Thymus (tissue), 11 donors: ENCODE data around the gene NEK10. TPM values are rescaled to one million over a fixed set of nuclear protein-coding genes. Genes with fewer than 3 reads are reported as not detected.

Experiments
- DNase-seq, 9 donors: peaks; one replicate each; pipeline ENCODE4 v3.0.0-alpha.2; 2013; ENCODE audit warnings: low spot score in 9 of 9, low read depth in 6 of 9, missing footprints in 1 of 9
- H3K27ac ChIP-seq, 2 donors: one replicate each; pipeline ENCODE4 v1.5.1; 2013; ENCODE audit warnings: control low read depth in 1 of 2, low read depth in 1 of 2, low read length in 1 of 2, mild to moderate bottlenecking in 1 of 2, moderate library complexity in 1 of 2
- H3K27me3 ChIP-seq, 2 donors: one replicate each; pipeline ENCODE4 v1.5.1; 2013; ENCODE audit warnings: low read length in 1 of 2; ENCODE audit not compliant: control insufficient read depth in 2 of 2, insufficient read depth in 1 of 2
- H3K36me3 ChIP-seq, 2 donors: one replicate each; pipeline ENCODE4 v1.5.1; 2013; ENCODE audit warnings: low read length in 1 of 2, mild to moderate bottlenecking in 1 of 2, moderate library complexity in 1 of 2; ENCODE audit not compliant: control insufficient read depth in 2 of 2, insufficient read depth in 2 of 2
- H3K4me1 ChIP-seq, 2 donors: one replicate each; pipeline ENCODE4 v1.5.1; 2013; ENCODE audit warnings: low read length in 2 of 2; ENCODE audit not compliant: control insufficient read depth in 2 of 2, insufficient read depth in 2 of 2
- H3K4me3 ChIP-seq, 2 donors: one replicate each; pipeline ENCODE4 v1.5.1; 2013; ENCODE audit warnings: low read length in 2 of 2, control low read depth in 1 of 2, mild to moderate bottlenecking in 1 of 2
- H3K9me3 ChIP-seq, 2 donors: one replicate each; pipeline ENCODE4 v1.5.1; 2013; ENCODE audit warnings: low read length in 1 of 2, mild to moderate bottlenecking in 1 of 2; ENCODE audit not compliant: control insufficient read depth in 2 of 2, insufficient read depth in 1 of 2
- WGBS: extraction: QIAGEN DNeasy Blood & Tissue Kit; methylation state at CpG from one replicate; pipeline ENCODE4 v1.1.7; 2013; 5-methylcytosine and 5-hydroxymethylcytosine counted together
- polyA plus RNA-seq: library from polyadenylated mRNA; stranded (reverse); fragments of 200-250 nt; gene quantifications from one replicate; pipeline ENCODE4 v1.2.3, GENCODE V29; 2013
- total RNA-seq: library from RNA; stranded (reverse); fragments of 120-200 nt; gene quantifications from one replicate; pipeline ENCODE4 v1.2.4, GENCODE V29; 2013
- donor health status: healthy.

NEK10 gene
- total and polyA plus RNA-seq, 2 donors: 0.76 to 0.87 TPM

DNA sequence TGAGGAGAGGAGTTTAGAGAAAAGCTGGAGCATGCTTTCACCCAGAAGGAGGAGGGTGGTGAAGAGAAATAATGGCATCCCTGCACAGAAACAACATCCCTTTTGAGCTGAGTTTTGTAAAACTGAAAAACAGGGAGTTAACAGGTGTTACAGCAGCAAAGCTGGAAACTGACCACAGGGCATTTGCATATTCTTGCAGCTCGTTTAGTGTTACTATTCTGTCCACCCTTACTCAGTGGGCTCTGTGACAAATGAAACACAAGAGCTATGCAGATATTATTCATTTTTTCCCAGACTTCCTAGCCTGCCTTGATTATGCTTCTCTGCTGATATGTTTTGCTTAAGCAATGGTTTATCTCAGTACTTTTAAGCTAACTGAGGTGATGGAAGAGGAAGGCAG lies 272.0 kb downstream of the NEK10 start:
- Histone ChIP-seq H3K4me1 (no peaks in the 10 kb centered on the region), H3K9me3 (no peaks in the 10 kb centered on the region), H3K27ac (no peak overlapping the region), H3K4me3 (no peak overlapping the region), H3K36me3 (no peaks in the 10 kb centered on the region), H3K27me3 (no peaks in the 10 kb centered on the region)
- WGBS: 81% methylated on average over 1 of the region's 1 CpG
- DNase-seq: no peak

DNA sequence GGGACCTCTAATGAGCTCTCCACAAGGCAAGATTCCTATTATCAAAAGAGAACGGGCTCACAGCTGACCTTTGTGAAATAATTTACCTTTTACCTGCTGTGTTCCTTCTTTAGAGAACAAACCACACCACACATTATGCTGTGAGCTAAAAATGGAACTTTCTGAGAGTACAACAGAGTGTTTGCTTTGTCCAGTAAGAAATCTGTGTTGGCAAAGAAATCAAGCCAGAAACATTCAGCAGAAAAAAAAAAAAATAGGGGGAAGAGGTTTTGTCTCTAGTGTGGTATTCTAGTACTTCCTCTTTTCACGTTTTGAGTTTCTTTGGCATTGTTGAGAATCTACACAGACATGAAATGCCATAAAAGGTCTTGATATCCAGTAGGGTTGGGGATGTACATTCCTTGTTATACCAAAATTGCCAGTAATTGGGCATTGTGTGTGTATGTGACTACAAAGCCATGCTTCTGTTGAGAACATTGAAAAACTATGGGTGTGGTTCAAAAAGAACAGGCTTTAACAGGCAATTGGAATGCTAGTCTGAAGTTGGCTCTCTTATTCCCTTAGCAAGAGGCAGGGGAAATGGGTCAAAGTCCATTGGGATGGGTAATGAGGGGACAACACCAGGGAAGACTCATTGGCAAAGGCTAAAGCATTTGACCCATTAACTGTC lies 273.5 kb downstream of the NEK10 start:
- Histone ChIP-seq H3K27me3 (no peaks in the 10 kb centered on the region), H3K27ac (no peak overlapping the region), H3K36me3 (no peaks in the 10 kb centered on the region), H3K4me1 (no peaks in the 10 kb centered on the region), H3K9me3 (no peaks in the 10 kb centered on the region), H3K4me3 (no peak overlapping the region)
- no peak for DNase-seq
- WGBS: 34% methylated on average over 2 of the region's 2 CpGs

- WGBS: 7% methylated on average over 4 of the region's 4 CpGs
- H3K27ac ChIP-seq: no peak overlapping the region
- no peak overlapping the region for H3K4me3 ChIP-seq
- H3K9me3 ChIP-seq: no peaks in the 10 kb centered on the region
- no peaks in the 10 kb centered on the region for H3K4me1 ChIP-seq
- no peaks in the 10 kb centered on the region for H3K27me3 ChIP-seq
- no peaks in the 10 kb centered on the region for H3K36me3 ChIP-seq
- no peak for DNase-seq
Measured at GRCh38 chr3:27094721-27095120, 274.5 kb downstream of the NEK10 start.

DNA sequence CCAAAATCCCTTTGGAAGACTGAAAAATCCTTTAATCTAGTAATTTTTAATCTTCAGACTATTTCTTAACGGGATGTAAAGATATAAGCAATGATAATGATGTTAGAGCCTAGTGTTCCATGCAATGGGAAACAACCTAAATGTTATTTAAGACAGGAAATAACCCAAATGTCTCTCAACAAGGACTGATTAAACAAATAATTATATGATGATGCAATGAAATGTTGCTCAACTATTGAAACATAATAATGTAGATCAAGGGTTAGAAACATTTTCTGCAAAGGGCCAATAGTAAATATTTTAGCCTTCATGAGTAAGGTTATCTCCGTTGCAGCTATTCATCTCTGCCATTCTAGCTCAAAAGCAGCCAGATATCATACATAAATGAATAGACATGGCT lies 275.4 kb downstream of the NEK10 start:
- no peak for DNase-seq
- H3K9me3 ChIP-seq: no peaks in the 10 kb centered on the region
- H3K4me3 ChIP-seq: no peak overlapping the region
- H3K4me1 ChIP-seq: no peaks in the 10 kb centered on the region
- no peaks in the 10 kb centered on the region for H3K27me3 ChIP-seq
- H3K36me3 ChIP-seq: no peaks in the 10 kb centered on the region
- H3K27ac ChIP-seq: no peak overlapping the region
- WGBS: 40% methylated on average over 2 of the region's 2 CpGs

DNA sequence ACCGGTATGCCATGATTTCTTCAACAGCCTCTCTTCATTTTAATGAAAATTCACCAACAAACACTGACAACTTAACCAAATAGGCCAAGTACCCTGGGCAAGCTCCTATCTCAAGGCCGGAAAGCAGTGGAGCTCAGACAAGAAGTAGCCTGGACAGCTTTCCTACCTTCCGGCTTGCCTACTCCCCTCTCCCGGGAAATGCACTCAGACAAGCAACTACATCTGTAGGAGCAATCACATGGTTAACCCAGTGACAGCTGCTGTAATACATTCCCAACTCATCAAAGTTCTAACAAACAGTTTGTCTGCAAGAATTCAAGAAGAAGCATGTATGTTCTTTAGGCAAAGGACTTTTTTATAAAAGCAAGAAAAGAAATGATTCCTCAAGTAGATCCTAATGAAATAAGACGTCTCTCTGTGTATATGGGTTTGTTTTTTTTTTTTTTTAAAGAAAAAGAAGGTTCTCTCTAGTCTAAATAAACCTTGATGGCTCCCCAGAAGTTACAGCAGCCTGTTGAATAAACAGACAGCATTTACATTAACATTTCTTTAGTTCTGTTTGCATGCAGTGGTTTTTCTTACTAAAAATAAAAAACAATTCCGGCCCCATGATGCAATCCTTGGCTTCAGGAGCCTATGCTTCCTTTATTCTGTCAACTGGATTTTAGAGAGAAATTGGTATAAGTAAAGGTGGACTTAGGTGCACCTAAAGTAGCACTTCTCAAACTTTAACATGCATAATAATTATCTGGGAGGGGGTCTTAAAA lies 278.7 kb downstream of the NEK10 start:
- H3K4me3 ChIP-seq: no peak overlapping the region
- H3K4me1 ChIP-seq: no peaks in the 10 kb centered on the region
- WGBS: 84% methylated on average over 6 of the region's 6 CpGs
- H3K27me3 ChIP-seq: no peaks in the 10 kb centered on the region
- H3K9me3 ChIP-seq: no peaks in the 10 kb centered on the region
- no peaks in the 10 kb centered on the region for H3K36me3 ChIP-seq
- no peak for DNase-seq
- no peak overlapping the region for H3K27ac ChIP-seq

- no peak for DNase-seq
- no peak overlapping the region for H3K27ac ChIP-seq
- no peaks in the 10 kb centered on the region for H3K9me3 ChIP-seq
- WGBS: 85% methylated on average over 1 of the region's 1 CpG
- H3K36me3 ChIP-seq: no peaks in the 10 kb centered on the region
- no peaks in the 10 kb centered on the region for H3K27me3 ChIP-seq
- H3K4me1 ChIP-seq: no peaks in the 10 kb centered on the region
- H3K4me3 ChIP-seq: no peak overlapping the region
Measured at GRCh38 chr3:27089645-27090044, 279.5 kb downstream of the NEK10 start.

GRCh38 chr3:27089068-27089467 lies 280.1 kb downstream of the NEK10 start:
- Histone ChIP-seq H3K27me3 (no peaks in the 10 kb centered on the region), H3K27ac (no peak overlapping the region), H3K9me3 (no peaks in the 10 kb centered on the region), H3K4me3 (no peak overlapping the region), H3K36me3 (no peaks in the 10 kb centered on the region), H3K4me1 (no peaks in the 10 kb centered on the region)
- DNase-seq: no peak
- 81% methylated on average over 2 of the region's 2 CpGs for WGBS

DNA sequence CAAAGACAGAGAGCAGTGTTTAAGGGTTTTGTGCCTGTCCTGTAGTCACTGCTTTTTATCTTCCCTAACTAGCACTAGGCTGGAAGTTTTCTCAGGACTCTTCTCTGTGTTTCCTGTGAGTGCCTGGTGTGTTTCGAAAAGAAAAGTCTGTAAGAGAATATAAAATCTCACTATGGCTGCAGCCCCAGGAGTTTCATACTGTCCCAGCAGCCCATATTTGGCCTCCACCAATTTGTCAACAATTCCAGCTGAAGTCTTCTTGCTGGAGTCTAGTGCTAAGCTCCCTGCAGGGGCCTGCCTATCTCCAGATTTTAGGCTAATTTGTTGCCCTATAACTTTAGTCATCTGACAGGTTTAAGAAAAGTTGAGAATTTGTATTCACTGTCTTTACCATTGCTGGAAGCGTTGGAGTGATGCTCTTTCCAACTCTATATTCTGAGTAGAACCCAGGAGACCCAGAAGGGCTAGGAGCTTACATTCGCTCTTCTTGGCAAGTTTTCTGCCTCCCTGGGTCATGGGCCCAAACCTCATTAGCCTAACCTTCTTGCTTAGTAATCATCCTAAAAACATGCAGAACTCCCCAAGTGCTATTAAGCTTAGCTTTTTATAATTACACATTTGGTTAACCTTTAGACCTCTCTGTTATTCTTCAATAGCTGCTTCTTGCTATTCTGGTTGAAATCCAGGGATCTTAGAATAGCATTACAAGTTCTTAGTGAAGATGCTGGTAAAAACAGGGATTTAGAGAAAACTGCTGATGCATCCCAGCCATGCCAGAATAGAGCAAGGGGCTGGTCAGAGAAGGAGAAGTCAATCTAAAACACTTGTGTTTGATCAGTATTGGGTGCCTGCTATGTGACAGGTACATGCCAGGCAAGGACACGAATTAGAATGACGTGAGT lies 283.1 kb downstream of the NEK10 start:
- H3K9me3 ChIP-seq: no peaks in the 10 kb centered on the region
- H3K27ac ChIP-seq: no peak overlapping the region
- no peaks in the 10 kb centered on the region for H3K4me1 ChIP-seq
- H3K27me3 ChIP-seq: no peaks in the 10 kb centered on the region
- WGBS: 95% methylated on average over 5 of the region's 5 CpGs
- no peaks in the 10 kb centered on the region for H3K36me3 ChIP-seq
- H3K4me3 ChIP-seq: no peak overlapping the region
- no peak for DNase-seq
